Motor neuron (in vitro differentiated cells): ENCODE measurements around the gene CLDN9. TPM values are rescaled to one million over a fixed set of nuclear protein-coding genes. Genes with fewer than 3 reads are reported as not detected.

ENCODE experiments used
- ATAC-seq, 8 experiments: fragments of 200-7000 bp; cut with Tn5 transposase; replicated peaks in 6 of 8; 2 replicates each; pipeline ENCODE4 v1.8.0; 2021; ENCODE audit warnings: mild to moderate bottlenecking in 8 of 8, moderate library complexity in 8 of 8
- H3K27ac ChIP-seq, 2 donors: fragments of 250-450 bp; sonication (Bioruptor Pico); 2 replicates each; pipeline ENCODE4 v1.9.0; 2021; ENCODE audit warnings: antibody characterized with exemption in 2 of 2, mild to moderate bottlenecking in 2 of 2, moderate library complexity in 1 of 2
- H3K4me1 ChIP-seq, 2 donors: fragments of 250-450 bp; sonication (Bioruptor Pico); replicated peaks in 1 of 2; 2 replicates each; pipeline ENCODE4 v1.6.1; 2021; ENCODE audit warnings: antibody characterized with exemption in 2 of 2, mild to moderate bottlenecking in 2 of 2, moderate library complexity in 1 of 2
- H3K4me3 ChIP-seq, 5 donors: fragments of 250-450 bp; sonication (Bioruptor Pico); 2 replicates each; pipeline ENCODE4 v1.9.0; 2021; ENCODE audit warnings: antibody characterized with exemption in 5 of 5, mild to moderate bottlenecking in 5 of 5, moderate library complexity in 4 of 5
- WGBS, 10 experiments: fragments of 450-650 bp; shearing (Covaris generic); methylation state at CpG; one replicate each; pipeline ENCODE4 v1.0.0; 2022; 5-methylcytosine and 5-hydroxymethylcytosine counted together
- in situ Hi-C, 9 experiments: fragments of 400-800 bp; cut with MboI; loops; one replicate each; pipeline ENCODE4 v1.15.0; 2021; ENCODE audit warnings: low sequenced_read_pairs in 9 of 9, low pct_unique_long_range_greater_than_20kb in 2 of 9; ENCODE audit not compliant: unreplicated experiment in 9 of 9
- total RNA-seq, 8 experiments: library from RNA; unstranded; fragments of 300-600 nt; gene quantifications; 2 replicates each; pipeline versions ENCODE4 v1.2.3 to v1.2.4, GENCODE V29; 2022

Gene CLDN9
- total RNA-seq, 8 experiments from 2014 or later, result 0.15 to 1.9 (median 0.32) TPM

GRCh38 chr16:2979669-2980226 is 33.0 kb upstream of the CLDN9 start:
- WGBS, 10 experiments, result 0 to 4% methylated on average over 1 to 7 of the region's 43 CpGs; no CpG with 5 or more reads in 8 of the 10 experiments
- ATAC-seq, result peak in 3 of 8 experiments; percentile 9 to 29 (median 10)
- H3K4me1 ChIP-seq, result peaks cover 7 to 15% of the 10 kb centered on the region in 2 donors
- peak overlapping the region; percentile 48 to 77 (median 61) for H3K4me3 ChIP-seq
- no peak overlapping the region for H3K27ac ChIP-seq
- in situ Hi-C loops, result no loop called here

GRCh38 chr16:2980227-2981176 is 32.2 kb upstream of the CLDN9 start, which contains the start of gene PKMYT1:
PKMYT1 (minus strand) TSS chr16:2980446; CDS start chr16:2979657, 789 bp downstream.
- peak; percentile 70 to 88 (median 84) for ATAC-seq
- in situ Hi-C loops, result no loop called here
- WGBS, 10 experiments, result 0 to 42% (median 19%) methylated on average over 1 to 13 of the region's 91 CpGs; no CpG with 5 or more reads in 7 of the 10 experiments
- H3K27ac ChIP-seq, result peak within 1 kb of the TSS; percentile 74 to 90
- peaks cover 7 to 15% of the 10 kb centered on the region in 2 donors for H3K4me1 ChIP-seq
- peak within 1 kb of the TSS; percentile 48 to 77 (median 61) for H3K4me3 ChIP-seq

- in situ Hi-C loops, result no loop called here
- H3K4me1 ChIP-seq, result peaks cover 7 to 15% of the 10 kb centered on the region in 2 donors
- ATAC-seq, result no peak
Measured at GRCh38 chr16:2981177-2981898, 31.4 kb upstream of the CLDN9 start.

GRCh38 chr16:2981899-2982250 is 30.8 kb upstream of the CLDN9 start:
- in situ Hi-C loops, result no loop called here
- no peak overlapping the region for H3K27ac ChIP-seq
- H3K4me3 ChIP-seq, result no peak overlapping the region
- ATAC-seq, result no peak
- peaks cover 7 to 15% of the 10 kb centered on the region in 2 donors for H3K4me1 ChIP-seq
- 0% methylated on average over 1 of the region's 4 CpGs; no CpG with 5 or more reads in 8 of the 10 experiments for WGBS, 10 experiments

More at GRCh38 chr16:2981177-2981898, 31.4 kb upstream of the CLDN9 start:
- H3K4me3 ChIP-seq, result peak overlapping the region in 3 of 5 donors; percentile 48 to 77 (median 58)
- WGBS, 10 experiments, result 50 to 100% (median 62%) methylated on average over 1 to 22 of the region's 33 CpGs; no CpG with 5 or more reads in 3 of the 10 experiments
- no peak overlapping the region for H3K27ac ChIP-seq

- WGBS, 10 experiments, result 29 to 89% (median 63%) methylated on average over 2 to 5 of the region's 5 CpGs; no CpG with 5 or more reads in 2 of the 10 experiments
- peaks cover 7 to 19% of the 10 kb centered on the region in 2 donors for H3K4me1 ChIP-seq
- no peak overlapping the region for H3K4me3 ChIP-seq
- H3K27ac ChIP-seq, result no peak overlapping the region
- peak in 1 of 8 experiments; percentile 37 for ATAC-seq
- in situ Hi-C loops, result no loop called here
Measured at GRCh38 chr16:2982402-2982801, 30.3 kb upstream of the CLDN9 start.

GRCh38 chr16:2983706-2984136 is 29.0 kb upstream of the CLDN9 start:
- WGBS, 10 experiments, result 0 to 69% (median 29%) methylated on average over 1 to 15 of the region's 42 CpGs; no CpG with 5 or more reads in 4 of the 10 experiments
- Histone ChIP-seq H3K27ac (no peak overlapping the region), H3K4me3 (peak overlapping the region; percentile 0 to 25 (median 16)), H3K4me1 (peaks cover 14 to 32% of the 10 kb centered on the region in 2 donors)
- peak; percentile 39 to 72 (median 66) for ATAC-seq
- in situ Hi-C loops, result no loop called here

- no peak overlapping the region for H3K27ac ChIP-seq
- no peak for ATAC-seq
- H3K4me3 ChIP-seq, result no peak overlapping the region
- peaks cover 14 to 29% of the 10 kb centered on the region in 2 donors for H3K4me1 ChIP-seq
- in situ Hi-C loops, result no loop called here
- 100% methylated on average over 1 of the region's 9 CpGs; no CpG with 5 or more reads in 9 of the 10 experiments for WGBS, 10 experiments
Measured at GRCh38 chr16:2985462-2985861, 27.3 kb upstream of the CLDN9 start.

- in situ Hi-C loops, result no loop called here
Measured at GRCh38 chr16:2985893-2986355, 26.8 kb upstream of the CLDN9 start.

GRCh38 chr16:2986623-2987188 is 26.0 kb upstream of the CLDN9 start:
- no peak for ATAC-seq
- Histone ChIP-seq H3K4me3 (no peak overlapping the region), H3K27ac (no peak overlapping the region), H3K4me1 (peaks cover 7 to 20% of the 10 kb centered on the region in 2 donors)
- WGBS, 10 experiments, result 37 to 72% methylated on average over 2 to 6 of the region's 17 CpGs; no CpG with 5 or more reads in 8 of the 10 experiments
- in situ Hi-C loops, result no loop called here

More at GRCh38 chr16:2985893-2986355, 26.8 kb upstream of the CLDN9 start:
- Histone ChIP-seq H3K27ac (no peak overlapping the region), H3K4me1 (peaks cover 12 to 28% of the 10 kb centered on the region in 2 donors), H3K4me3 (no peak overlapping the region)
- WGBS, 10 experiments, result 60 to 100% (median 85%) methylated on average over 2 to 6 of the region's 15 CpGs; no CpG with 5 or more reads in 6 of the 10 experiments
- no peak for ATAC-seq

GRCh38 chr16:2987286-2987685 is 25.4 kb upstream of the CLDN9 start:
- 60% methylated on average over 5 of the region's 9 CpGs; no CpG with 5 or more reads in 9 of the 10 experiments for WGBS, 10 experiments
- Histone ChIP-seq H3K27ac (no peak overlapping the region), H3K4me1 (peaks cover 7 to 17% of the 10 kb centered on the region in 2 donors), H3K4me3 (no peak overlapping the region)
- peak in 4 of 8 experiments; percentile 0 to 2 (median 1) for ATAC-seq
- in situ Hi-C loops, result no loop called here

GRCh38 chr16:2987833-2988232 is 24.9 kb upstream of the CLDN9 start:
- Histone ChIP-seq H3K4me1 (peaks cover 7 to 17% of the 10 kb centered on the region in 2 donors), H3K27ac (no peak overlapping the region), H3K4me3 (no peak overlapping the region)
- WGBS, 10 experiments, result 0 to 20% methylated on average over 1 of the region's 8 CpGs; no CpG with 5 or more reads in 8 of the 10 experiments
- in situ Hi-C loops, result no loop called here
- ATAC-seq, result peak in 7 of 8 experiments; percentile 15 to 67 (median 21)

GRCh38 chr16:2988590-2989099 is 24.1 kb upstream of the CLDN9 start:
- Histone ChIP-seq H3K27ac (no peak overlapping the region), H3K4me1 (peaks cover 7 to 17% of the 10 kb centered on the region in 2 donors), H3K4me3 (no peak overlapping the region)
- in situ Hi-C loops, result no loop called here
- WGBS, 10 experiments, result 17% methylated on average over 1 of the region's 8 CpGs; no CpG with 5 or more reads in 9 of the 10 experiments
- no peak for ATAC-seq
